Prostate gland (tissue), 2 donors: ENCODE measurements around the gene DHX58. TPM values are rescaled to one million over a fixed set of nuclear protein-coding genes. Genes with fewer than 3 reads are reported as not detected.

Experiments
- total RNA-seq, 2 donors: library from RNA; depleted of rRNA; stranded (reverse); fragments of >200 nt; gene quantifications; one replicate each; pipeline ENCODE4 v1.1.0, GENCODE V29; 2016

DHX58 gene
- total RNA-seq, 2 donors from 2014 or later, result 26.7 to 38.6 TPM

Other genes with a start within 250 kb of the DHX58 start
- gene KLHL11, start 247.3 kb downstream of the DHX58 start, total RNA-seq, result 10 to 100 TPM; 24.2 to 45.0 TPM
- 100 to 1,000 TPM; 114 to 203 TPM for gene ACLY, start 193.8 kb downstream of the DHX58 start, total RNA-seq
- 1 to 10 TPM in 1 of 2 donors, under 1 TPM in 1; 0.55 to 4.3 TPM for gene ODAD4, start 182.1 kb downstream of the DHX58 start, total RNA-seq
- 100 to 1,000 TPM in 1 of 2 donors, 10 to 100 TPM in 1; 85.8 to 117 TPM for gene CNP, start 145.9 kb downstream of the DHX58 start, total RNA-seq
- gene DNAJC7, start 95.3 kb downstream of the DHX58 start, total RNA-seq, result 10 to 100 TPM; 57.8 to 60.4 TPM
- 10 to 100 TPM; 38.8 to 98.8 TPM for gene NKIRAS2, start 92.6 kb downstream of the DHX58 start, total RNA-seq
- gene C17orf113, start 62.1 kb downstream of the DHX58 start, total RNA-seq, result 1 to 10 TPM; 4.2 to 4.8 TPM
- 10 to 100 TPM in 1 of 2 donors, 1 to 10 TPM in 1; 2.3 to 11.8 TPM for gene ZNF385C, start 14.2 kb downstream of the DHX58 start, total RNA-seq
- gene KAT2A, start 8.7 kb upstream of the DHX58 start, total RNA-seq, result 10 to 100 TPM; 32.9 to 90.1 TPM
- 1 to 10 TPM in 1 of 2 donors, under 1 TPM in 1; 0.18 to 1.2 TPM for gene HSPB9, start 10.1 kb upstream of the DHX58 start, total RNA-seq
- 100 to 1,000 TPM; 124 to 146 TPM for gene RAB5C, start 42.3 kb upstream of the DHX58 start, total RNA-seq
- under 1 TPM in 1 of 2 donors, not detected in 1; 0.51 TPM for gene KCNH4, start 68.4 kb upstream of the DHX58 start, total RNA-seq
- not detected for gene HCRT, start 72.7 kb upstream of the DHX58 start, total RNA-seq
- gene GHDC, start 81.8 kb upstream of the DHX58 start, total RNA-seq, result 100 to 1,000 TPM in 1 of 2 donors, 10 to 100 TPM in 1; 45.3 to 106 TPM
- gene STAT5B, start 163.7 kb upstream of the DHX58 start, total RNA-seq, result 10 to 100 TPM; 58.0 to 83.8 TPM
- gene STAT5A, start 175.8 kb upstream of the DHX58 start, total RNA-seq, result 10 to 100 TPM; 31.1 to 45.8 TPM